HCT116 (cell line): ENCODE results near the gene CCDC89.

Source experiments
- CTCF ChIP-seq, 3 experiments: fragments of 200-600 bp in 1 of 3; sonication (generic) in 1 of 3; IDR thresholded peaks in 2 of 3; conservative IDR thresholded peaks in 1 of 3; 2 replicates each; pipeline ENCODE4 v1.5.1; 2012 to 2017; ENCODE audit warnings: low read depth in 2 of 3, low read length in 2 of 3, antibody characterized with exemption in 1 of 3, borderline replicate concordance in 1 of 3, control low read depth in 1 of 3, mild to moderate bottlenecking in 1 of 3, mixed read lengths in 1 of 3, mixed run types in 1 of 3, moderate library complexity in 1 of 3; ENCODE audit not compliant: insufficient read depth in 1 of 3
- EZH2phosphoT487 ChIP-seq: fragments of 200-600 bp; IDR thresholded peaks from 2 replicates; pipeline ENCODE4 v1.6.1; 2018; ENCODE audit warnings: antibody characterized with exemption, borderline replicate concordance
- REST ChIP-seq: IDR thresholded peaks from 2 replicates; pipeline ENCODE4 v1.6.1; 2012; ENCODE audit warnings: low read depth
- TCF7L2 ChIP-seq: IDR thresholded peaks from 2 replicates; pipeline ENCODE4 v1.7.0; 2011; ENCODE audit warnings: borderline replicate concordance, inconsistent platforms; ENCODE audit not compliant: insufficient read depth, insufficient read length; ENCODE audit errors: extremely low read depth

GRCh38 chr11:85647078-85647477, 38.9 kb downstream of the CCDC89 start:
- TF ChIP-seq CTCF (IDR thresholded peaks at IDR 0.05 in 2 of 3, conservative IDR thresholded peaks at IDR 0.05 in 1 of 3; ENCODE audit: borderline replicate concordance in 1 of 3, insufficient read depth in 1 of 3, low read depth in 2 of 3, low read length in 2 of 3) (no peak), TCF7L2 (no peak), REST (no peak), EZH2phosphoT487 (no peak)
